Measurements from ENCODE around the gene CLSTN1. TPM values are rescaled to one million over a fixed set of nuclear protein-coding genes. Genes with fewer than 3 reads are reported as not detected.
"Not testable (repeated sequence)": the region's sequence is repeated elsewhere in the genome, so short reads cannot be mapped to it uniquely, and the experiment has no call there.

The CLSTN1 gene
- total and polyA plus RNA-seq, 5 donors: 51.4 to 72.1 (median 69.4) TPM

DNA sequence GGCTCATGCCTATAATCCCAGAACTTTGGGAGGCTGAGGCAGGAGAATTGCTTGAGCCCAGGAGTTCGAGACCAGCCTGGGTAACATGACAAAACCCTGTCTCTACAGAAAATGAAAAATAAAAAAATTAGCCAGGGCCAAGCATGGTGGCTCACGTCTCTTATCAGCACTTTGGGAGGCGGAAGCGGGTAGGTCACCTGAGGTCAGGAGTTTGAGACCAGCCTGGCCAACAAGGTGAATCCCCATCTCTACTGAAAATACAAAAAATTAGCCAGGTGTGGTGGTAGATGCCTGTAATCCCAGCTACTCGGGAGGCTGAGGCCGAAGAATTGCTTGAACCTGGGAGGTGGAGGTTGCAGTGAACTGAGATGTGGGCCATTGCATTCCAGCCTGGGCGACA is 111.0 kb downstream of the CLSTN1 start:
- 92% methylated on average over 7 of the region's 7 CpGs for WGBS
- not testable (repeated sequence) for ATAC-seq; H3K27ac ChIP-seq (ENCODE audit: low read length); H3K4me1 ChIP-seq (ENCODE audit: control insufficient read depth, insufficient read depth, low read length); H3K27me3 ChIP-seq (ENCODE audit: control insufficient read depth, insufficient read depth); H3K9me3 ChIP-seq (ENCODE audit: control insufficient read depth, low read length); H3K4me3 ChIP-seq (ENCODE audit: low read length)
- peak in 1 of 3 donors; percentile 3 for DNase-seq
- intact Hi-C loops (cut with DNase I): loop anchor here in 2 of 4 donors (10.0 kb wide), 1 partner anchor 152 kb away; no protein-coding TSS in a partner anchor

DNA sequence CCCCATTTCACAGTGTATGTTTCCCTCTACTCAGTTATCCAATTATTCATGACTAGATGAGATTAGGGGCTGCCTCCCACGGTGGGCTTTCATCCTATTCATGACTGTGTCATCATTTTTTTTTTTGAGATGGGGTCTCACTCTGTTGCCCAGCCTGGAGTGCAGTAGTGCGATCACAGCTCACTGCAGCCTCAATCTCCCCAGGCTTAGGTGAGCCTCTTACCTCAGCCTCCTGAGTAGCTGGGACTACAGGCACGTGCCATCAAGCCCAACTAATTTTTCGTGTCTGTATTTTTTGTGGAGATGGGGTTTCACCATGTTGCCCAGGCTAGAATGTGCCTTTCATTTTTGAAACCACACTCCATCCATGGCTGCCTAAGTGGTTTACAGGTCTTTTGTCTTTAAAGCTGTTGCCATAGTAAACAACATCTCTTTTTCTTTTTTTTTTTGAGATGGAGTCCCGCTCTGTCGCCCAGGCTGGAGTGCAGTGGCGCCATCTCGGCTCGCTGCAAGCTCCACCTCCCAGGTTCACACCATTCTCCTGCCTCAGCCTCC is 112.2 kb downstream of the CLSTN1 start:
- DNase-seq: peak in 1 of 3 donors; percentile 6
- intact Hi-C loops (cut with DNase I): loop anchor here in 2 of 4 donors (10.0 kb wide), 1 partner anchor 153 kb away; no protein-coding TSS in a partner anchor
- Histone ChIP-seq H3K27ac (ENCODE audit: low read length) (no peak overlapping the region), H3K4me3 (ENCODE audit: low read length) (no peak overlapping the region), H3K4me1 (ENCODE audit: control insufficient read depth, insufficient read depth, low read length) (no peaks in the 10 kb centered on the region), H3K27me3 (ENCODE audit: control insufficient read depth, insufficient read depth) (no peaks in the 10 kb centered on the region), H3K9me3 (ENCODE audit: control insufficient read depth, low read length) (no peaks in the 10 kb centered on the region)
- ATAC-seq: no peak
- 89% methylated on average over 9 of the region's 9 CpGs for WGBS

DNA sequence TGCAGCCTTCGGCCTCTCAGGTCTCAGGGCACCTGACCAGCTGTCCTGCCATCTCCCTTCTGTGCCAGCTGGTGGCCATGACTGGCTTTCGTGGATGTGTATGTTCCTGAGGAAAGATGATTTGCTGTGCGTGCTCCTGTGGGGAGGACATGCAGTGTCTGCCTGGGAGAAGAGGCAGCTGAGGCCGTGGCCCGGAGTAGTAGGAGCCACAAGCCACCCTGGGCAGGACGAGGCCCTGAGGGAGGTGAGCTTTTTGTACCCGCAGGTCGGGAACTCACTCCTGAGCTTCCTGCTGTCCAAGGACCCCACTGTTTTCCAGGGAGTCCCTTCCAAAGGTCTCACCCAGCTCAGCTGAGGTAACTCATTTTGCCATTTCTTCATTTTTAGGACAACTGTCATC is 113.7 kb downstream of the CLSTN1 start:
- Histone ChIP-seq H3K9me3 (ENCODE audit: control insufficient read depth, low read length) (no peaks in the 10 kb centered on the region), H3K27me3 (ENCODE audit: control insufficient read depth, insufficient read depth) (no peaks in the 10 kb centered on the region), H3K27ac (ENCODE audit: low read length) (no peak overlapping the region), H3K4me3 (ENCODE audit: low read length) (no peak overlapping the region), H3K4me1 (ENCODE audit: control insufficient read depth, insufficient read depth, low read length) (no peaks in the 10 kb centered on the region)
- intact Hi-C loops (cut with DNase I): loop anchor here in 2 of 4 donors (10.0 kb wide), 1 partner anchor 155 kb away; no protein-coding TSS in a partner anchor
- WGBS: 93% methylated on average over 8 of the region's 8 CpGs
- ATAC-seq (no peak), DNase-seq (peak in 1 of 3 donors; percentile 18)

DNA sequence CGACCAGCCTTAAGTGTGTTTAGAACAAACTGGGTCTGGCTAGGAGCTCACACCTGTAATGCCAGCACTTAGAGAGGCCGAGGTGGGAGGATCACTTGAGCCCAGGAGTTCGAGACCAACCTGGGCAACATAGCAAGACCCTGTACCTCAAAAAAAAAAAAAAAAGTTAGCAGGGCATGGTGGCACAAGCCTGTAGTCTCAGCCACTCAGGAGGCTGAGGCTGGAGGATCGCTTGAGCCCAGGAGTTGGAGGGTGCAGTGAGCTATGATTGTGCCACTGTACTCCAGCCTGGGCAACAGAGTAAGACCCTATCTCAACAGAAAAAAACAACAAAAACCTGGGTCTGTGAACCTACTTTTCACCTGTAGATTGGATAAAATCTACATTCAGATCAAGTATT is 117.6 kb downstream of the CLSTN1 start:
- DNase-seq (peak in 1 of 3 donors; percentile 10), ATAC-seq (no peak)
- no peak overlapping the region for H3K4me3 ChIP-seq (ENCODE audit: low read length)
- no peak overlapping the region for H3K27ac ChIP-seq (ENCODE audit: low read length)
- no peaks in the 10 kb centered on the region for H3K4me1 ChIP-seq (ENCODE audit: control insufficient read depth, insufficient read depth, low read length)
- no peaks in the 10 kb centered on the region for H3K9me3 ChIP-seq (ENCODE audit: control insufficient read depth, low read length)
- intact Hi-C loops (cut with DNase I): no loop called here
- WGBS: 96% methylated on average over 4 of the region's 4 CpGs
- no peaks in the 10 kb centered on the region for H3K27me3 ChIP-seq (ENCODE audit: control insufficient read depth, insufficient read depth)

DNA sequence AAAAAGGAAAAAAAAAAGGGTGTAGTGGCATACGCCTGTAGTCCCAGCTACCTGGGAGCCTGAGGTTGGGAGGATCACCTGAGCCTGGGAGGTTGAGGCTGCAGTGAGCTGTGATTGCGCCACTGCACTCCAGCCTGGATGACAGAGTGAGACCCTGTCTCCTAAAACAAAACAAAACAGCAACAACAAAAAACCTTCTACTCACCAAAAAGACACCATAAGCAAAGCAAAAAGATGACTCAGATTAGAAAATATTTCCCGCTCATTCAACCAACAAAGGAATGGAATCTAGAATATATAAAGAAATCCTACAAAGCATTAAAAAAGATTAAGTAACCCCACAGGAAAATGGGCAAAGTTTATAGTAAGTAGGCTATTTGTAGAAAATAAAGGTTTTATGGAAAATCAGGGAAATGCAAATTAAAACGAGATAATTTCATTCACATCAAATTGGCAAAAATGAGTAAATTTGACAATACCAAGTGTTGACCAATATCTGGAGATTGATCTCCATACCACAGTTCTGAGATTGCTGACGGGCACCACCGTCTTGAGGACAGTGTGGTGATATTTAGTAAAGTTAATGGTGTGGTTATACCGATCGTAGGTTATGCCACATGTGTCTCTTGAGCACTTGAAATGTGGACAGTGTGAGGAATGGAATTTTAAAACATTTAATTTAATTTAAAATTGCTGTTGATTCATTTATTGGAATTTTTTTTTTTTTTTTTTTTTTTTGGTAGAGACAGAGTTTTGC is 118.2 kb downstream of the CLSTN1 start:
- no peaks in the 10 kb centered on the region for H3K27me3 ChIP-seq (ENCODE audit: control insufficient read depth, insufficient read depth)

DNA sequence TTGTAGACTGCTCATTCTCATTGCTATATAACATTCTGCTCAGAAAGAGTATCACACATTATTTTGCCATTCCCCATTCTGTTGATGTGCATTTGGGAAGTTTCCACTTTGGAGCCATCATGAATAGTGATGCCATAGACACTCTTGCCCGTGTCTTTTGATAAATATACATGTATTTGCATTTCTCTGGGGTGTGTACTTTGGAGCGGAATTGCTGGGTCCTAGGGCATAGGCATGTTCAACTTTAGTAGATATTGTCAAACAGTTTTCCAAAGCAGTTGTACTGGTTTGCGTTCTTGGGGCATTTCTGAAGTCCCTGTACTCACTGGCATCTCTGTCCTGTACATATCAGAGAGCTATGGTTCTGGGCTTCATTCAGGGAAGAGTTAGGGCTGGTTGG is 120.1 kb downstream of the CLSTN1 start:
- Histone ChIP-seq H3K27me3 (ENCODE audit: control insufficient read depth, insufficient read depth) (no peaks in the 10 kb centered on the region), H3K4me3 (ENCODE audit: low read length) (no peak overlapping the region), H3K4me1 (ENCODE audit: control insufficient read depth, insufficient read depth, low read length) (no peaks in the 10 kb centered on the region), H3K9me3 (ENCODE audit: control insufficient read depth, low read length) (no peaks in the 10 kb centered on the region), H3K27ac (ENCODE audit: low read length) (no peak overlapping the region)
- intact Hi-C loops (cut with DNase I): no loop called here
- ATAC-seq (no peak), DNase-seq (no peak)
- WGBS: 94% methylated on average over 3 of the region's 3 CpGs

More for the DNA sequence above, 118.2 kb downstream of the CLSTN1 start:
- Histone ChIP-seq H3K9me3 (ENCODE audit: control insufficient read depth, low read length) (no peaks in the 10 kb centered on the region), H3K4me1 (ENCODE audit: control insufficient read depth, insufficient read depth, low read length) (no peaks in the 10 kb centered on the region), H3K4me3 (ENCODE audit: low read length) (no peak overlapping the region), H3K27ac (ENCODE audit: low read length) (no peak overlapping the region)
- WGBS: 92% methylated on average over 8 of the region's 8 CpGs
- DNase-seq (peak in 1 of 3 donors; percentile 2), ATAC-seq (no peak)
- intact Hi-C loops (cut with DNase I): no loop called here

DNA sequence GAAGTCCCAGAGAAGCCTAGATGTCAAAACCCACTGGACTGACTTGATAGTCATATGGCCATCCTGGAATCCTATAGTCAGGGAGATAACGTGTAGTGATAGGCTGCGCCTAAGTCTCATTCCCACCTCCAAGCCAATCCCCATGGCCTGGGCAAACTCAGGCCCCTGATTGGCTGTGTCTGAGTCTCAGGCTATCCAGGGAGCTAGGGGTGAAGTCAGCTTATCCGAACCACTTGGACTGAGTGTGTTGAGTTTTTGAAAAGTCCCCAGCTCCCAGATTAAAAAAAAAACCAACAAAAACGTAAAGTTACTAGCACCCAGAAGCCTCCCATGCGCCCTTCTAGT is 120.6 kb downstream of the CLSTN1 start:
- WGBS: 84% methylated on average over 5 of the region's 5 CpGs
- ATAC-seq (no peak), DNase-seq (peak in 1 of 3 donors; percentile 5)
- H3K27ac ChIP-seq (ENCODE audit: low read length): no peak overlapping the region
- intact Hi-C loops (cut with DNase I): no loop called here
- no peaks in the 10 kb centered on the region for H3K27me3 ChIP-seq (ENCODE audit: control insufficient read depth, insufficient read depth)
- H3K4me3 ChIP-seq (ENCODE audit: low read length): no peak overlapping the region
- H3K4me1 ChIP-seq (ENCODE audit: control insufficient read depth, insufficient read depth, low read length): no peaks in the 10 kb centered on the region
- H3K9me3 ChIP-seq (ENCODE audit: control insufficient read depth, low read length): no peaks in the 10 kb centered on the region

DNA sequence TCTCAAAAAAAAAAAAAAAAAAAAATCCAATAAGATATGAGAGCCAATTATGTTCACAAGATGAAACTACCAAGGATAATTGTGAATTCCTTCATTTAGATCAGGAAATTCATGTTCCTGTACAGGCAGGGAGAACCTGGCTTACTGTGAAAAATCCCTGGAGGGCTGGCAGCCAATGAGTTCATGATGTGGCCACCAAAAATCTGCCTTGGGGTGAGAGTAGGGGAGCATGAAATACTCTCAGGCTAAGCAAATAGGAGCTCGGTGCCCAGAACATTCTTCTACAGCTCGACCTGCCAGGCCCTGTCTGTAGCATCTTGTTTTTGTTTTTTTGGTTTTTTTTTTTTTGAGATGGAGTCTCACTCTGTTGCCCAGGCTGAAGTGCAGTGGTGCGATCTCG is 122.1 kb downstream of the CLSTN1 start:
- Histone ChIP-seq H3K27me3 (ENCODE audit: control insufficient read depth, insufficient read depth) (no peaks in the 10 kb centered on the region), H3K4me1 (ENCODE audit: control insufficient read depth, insufficient read depth, low read length) (no peaks in the 10 kb centered on the region), H3K4me3 (ENCODE audit: low read length) (no peak overlapping the region), H3K9me3 (ENCODE audit: control insufficient read depth, low read length) (no peaks in the 10 kb centered on the region), H3K27ac (ENCODE audit: low read length) (no peak overlapping the region)
- ATAC-seq: no peak
- DNase-seq: peak in 1 of 3 donors; percentile 2
- WGBS: 87% methylated on average over 4 of the region's 4 CpGs
- intact Hi-C loops (cut with DNase I): no loop called here

DNA sequence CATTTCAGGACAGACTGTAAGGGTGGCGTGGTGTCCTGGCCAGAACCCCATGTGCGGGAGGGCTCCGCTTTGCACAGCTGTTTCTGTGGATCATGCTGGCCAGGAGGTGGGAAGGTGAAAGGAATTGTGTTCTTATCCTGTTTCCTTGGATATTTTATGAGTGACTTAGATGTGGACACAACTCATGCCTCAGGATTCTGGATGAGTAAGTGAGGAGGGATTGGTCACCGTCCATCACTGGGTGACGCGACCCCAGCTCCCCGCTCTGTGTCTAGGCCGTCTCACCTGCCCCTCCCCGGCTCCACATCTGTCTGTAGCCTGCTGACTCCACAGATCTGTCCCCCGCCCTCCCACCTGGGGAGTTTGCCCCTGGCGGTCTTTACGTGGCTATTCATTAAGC is 123.4 kb downstream of the CLSTN1 start:
- Histone ChIP-seq H3K27me3 (ENCODE audit: control insufficient read depth, insufficient read depth) (no peaks in the 10 kb centered on the region), H3K9me3 (ENCODE audit: control insufficient read depth, low read length) (no peaks in the 10 kb centered on the region), H3K4me3 (ENCODE audit: low read length) (no peak overlapping the region), H3K27ac (ENCODE audit: low read length) (no peak overlapping the region), H3K4me1 (ENCODE audit: control insufficient read depth, insufficient read depth, low read length) (no peaks in the 10 kb centered on the region)
- DNase-seq (peak in 1 of 3 donors; percentile 23), ATAC-seq (no peak)
- 85% methylated on average over 12 of the region's 12 CpGs for whole genome bisulfite sequencing
- intact Hi-C loops (cut with DNase I): no loop called here

DNA sequence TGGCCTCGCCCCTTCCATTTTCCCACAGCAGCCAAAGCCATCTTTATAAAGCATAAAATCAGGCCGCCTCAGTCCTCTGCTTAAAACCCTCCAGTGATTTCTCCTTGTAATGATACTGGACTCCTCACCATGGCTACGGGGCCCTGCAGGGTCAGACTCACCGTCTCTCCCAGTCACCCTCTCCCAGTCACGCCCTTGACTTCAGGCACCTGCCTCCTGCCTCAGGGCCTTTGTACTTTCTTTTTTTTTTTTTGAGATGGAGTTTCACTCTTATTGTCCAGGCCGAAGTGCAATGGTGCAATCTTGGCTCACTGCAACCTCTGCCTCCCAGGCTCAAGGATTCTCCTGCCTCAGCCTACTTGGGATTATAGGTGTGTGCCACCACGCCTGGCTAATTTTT is 124.4 kb downstream of the CLSTN1 start:
- intact Hi-C loops (cut with DNase I): loop anchor here in 1 of 4 donors (10.0 kb wide), 1 partner anchor 55 kb away; no protein-coding TSS in a partner anchor
- ATAC-seq: no peak
- no peak overlapping the region for H3K4me3 ChIP-seq (ENCODE audit: low read length)

DNA sequence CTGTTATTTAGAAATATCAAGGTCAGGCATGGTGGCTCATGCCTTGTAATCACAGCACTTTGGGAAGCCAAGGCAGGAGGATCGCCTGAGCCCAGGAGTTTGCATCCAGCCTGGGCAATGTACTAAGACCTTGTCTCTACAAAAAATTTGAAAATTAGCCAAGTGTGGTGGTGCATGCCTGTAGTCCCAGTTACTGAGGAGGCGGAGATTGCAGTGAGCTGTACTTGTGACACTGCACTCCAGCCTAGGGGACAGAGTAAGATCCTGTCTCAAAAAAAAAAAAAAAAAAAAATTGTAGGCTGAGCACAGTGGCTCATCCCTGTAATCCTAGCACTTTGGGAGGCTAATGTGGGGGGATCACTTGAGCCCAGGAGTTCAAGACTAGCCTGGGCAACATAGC is 127.0 kb downstream of the CLSTN1 start:
- ATAC-seq (no peak), DNase-seq (peak in 1 of 3 donors; percentile 4)
- intact Hi-C loops (cut with DNase I): loop anchor here in 1 of 4 donors (10.0 kb wide), 1 partner anchor 58 kb away; no protein-coding TSS in a partner anchor
- Histone ChIP-seq H3K4me1 (ENCODE audit: control insufficient read depth, insufficient read depth, low read length) (no peaks in the 10 kb centered on the region), H3K27me3 (ENCODE audit: control insufficient read depth, insufficient read depth) (no peaks in the 10 kb centered on the region), H3K4me3 (ENCODE audit: low read length) (no peak overlapping the region), H3K27ac (ENCODE audit: low read length) (no peak overlapping the region), H3K9me3 (ENCODE audit: control insufficient read depth, low read length) (no peaks in the 10 kb centered on the region)
- WGBS: 100% methylated on average over 2 of the region's 2 CpGs

More for the DNA sequence above, 124.4 kb downstream of the CLSTN1 start:
- no peaks in the 10 kb centered on the region for H3K27me3 ChIP-seq (ENCODE audit: control insufficient read depth, insufficient read depth)
- no peaks in the 10 kb centered on the region for H3K4me1 ChIP-seq (ENCODE audit: control insufficient read depth, insufficient read depth, low read length)
- DNase-seq: peak in 1 of 3 donors; percentile 14
- no peaks in the 10 kb centered on the region for H3K9me3 ChIP-seq (ENCODE audit: control insufficient read depth, low read length)
- no peak overlapping the region for H3K27ac ChIP-seq (ENCODE audit: low read length)
- WGBS: 92% methylated on average over 7 of the region's 7 CpGs

Measured in right cardiac atrium (tissue), 5 donors.